ENCODE measurements around the gene PDE4D.

Gene PDE4D

GRCh38 chr5:59685793-59686192, 207.7 kb downstream of the PDE4D start:
- no peaks in the 10 kb centered on the region for H3K27me3 ChIP-seq (ENCODE audit: insufficient read depth, poor library complexity, severe bottlenecking)
- H3K4me3 ChIP-seq (replicated peaks; ENCODE audit: insufficient read depth, low read length), result no peak overlapping the region
- no peak overlapping the region for H3K27ac ChIP-seq (replicated peaks)
- DNase-seq (ENCODE audit: low read depth in 1 of 2, low spot score in 1 of 2), result no peak
- TF ChIP-seq POLR2AphosphoS5 (IDR thresholded peaks at IDR 0.05; ENCODE audit: low read depth), result no peak
- TF ChIP-seq GABPA (IDR thresholded peaks at IDR 0.05; ENCODE audit: low read depth), result no peak
- no peak for TF ChIP-seq SPI1 (IDR thresholded peaks at IDR 0.05; ENCODE audit: borderline replicate concordance, low read depth)
- TF ChIP-seq CTCF (IDR thresholded peaks at IDR 0.05; ENCODE audit: insufficient read depth, low read length), result no peak
- no peak for TF ChIP-seq REST (IDR thresholded peaks at IDR 0.05; ENCODE audit: insufficient replicate concordance, low read depth)

- H3K27me3 ChIP-seq (ENCODE audit: insufficient read depth, poor library complexity, severe bottlenecking), result no peaks in the 10 kb centered on the region
These were observed 208.4 kb downstream of the PDE4D start for GRCh38 chr5:59685191-59685530.

More at GRCh38 chr5:59685191-59685530, 208.4 kb downstream of the PDE4D start:
- no peak for DNase-seq (ENCODE audit: low read depth in 1 of 2, low spot score in 1 of 2)
- no peak overlapping the region for H3K4me3 ChIP-seq (replicated peaks; ENCODE audit: insufficient read depth, low read length)
- TF ChIP-seq SPI1 (IDR thresholded peaks at IDR 0.05; ENCODE audit: borderline replicate concordance, low read depth), result no peak
- no peak for TF ChIP-seq REST (IDR thresholded peaks at IDR 0.05; ENCODE audit: insufficient replicate concordance, low read depth)
- no peak for TF ChIP-seq CTCF (IDR thresholded peaks at IDR 0.05; ENCODE audit: insufficient read depth, low read length)
- TF ChIP-seq GABPA (IDR thresholded peaks at IDR 0.05; ENCODE audit: low read depth), result no peak
- no peak for TF ChIP-seq POLR2AphosphoS5 (IDR thresholded peaks at IDR 0.05; ENCODE audit: low read depth)
- H3K27ac ChIP-seq (replicated peaks), result no peak overlapping the region
